HepG2 (cell line): ENCODE results near the gene DPH6.

ENCODE experiments used
- BRF2 ChIP-seq: sonication (generic); formaldehyde crosslinking; IDR thresholded peaks from 2 replicates; pipeline ENCODE4 v1.8.1; 2022; ENCODE audit warnings: mild to moderate bottlenecking, missing genetic modification reagents
- EP300 ChIP-seq, 3 experiments: sonication (generic) in 1 of 3; formaldehyde crosslinking in 1 of 3; IDR thresholded peaks; 2 replicates each; pipeline versions ENCODE4 v1.5.1 to v1.6.1; 2011 to 2020; ENCODE audit warnings: low read depth in 2 of 3, low read length in 2 of 3, borderline replicate concordance in 1 of 3, improper control_type of control experiment in 1 of 3, mild to moderate bottlenecking in 1 of 3, missing genetic modification reagents in 1 of 3, moderate library complexity in 1 of 3
- HNRNPLL ChIP-seq: fragments of 200-400 bp; formaldehyde crosslinking; IDR thresholded peaks from 2 replicates; pipeline ENCODE4 v1.6.1; 2017; ENCODE audit warnings: mild to moderate bottlenecking, low read depth, low read length; ENCODE audit not compliant: poor library complexity, severe bottlenecking
- SMC3 ChIP-seq: IDR thresholded peaks from 2 replicates; pipeline ENCODE4 v1.6.1; 2011; ENCODE audit warnings: low read length, improper control_type of control experiment
- TAF15 ChIP-seq: fragments of 200-400 bp; formaldehyde crosslinking; IDR thresholded peaks from one replicate; pipeline ENCODE4 v1.6.1; 2018; ENCODE audit warnings: mild to moderate bottlenecking, low read depth, low read length; ENCODE audit not compliant: poor library complexity, severe bottlenecking
- ZBTB38 ChIP-seq: sonication (generic); formaldehyde crosslinking; IDR thresholded peaks from 2 replicates; pipeline ENCODE4 v1.5.1; 2020; ENCODE audit warnings: mild to moderate bottlenecking, missing genetic modification reagents
- ZNF766 ChIP-seq: sonication (generic); formaldehyde crosslinking; IDR thresholded peaks from 2 replicates; pipeline ENCODE4 v1.5.0; 2020; ENCODE audit warnings: missing genetic modification reagents, borderline replicate concordance
- ZNF788 ChIP-seq: sonication (generic); formaldehyde crosslinking; IDR thresholded peaks from 2 replicates; pipeline ENCODE4 v1.5.0; 2020; ENCODE audit warnings: mild to moderate bottlenecking, missing genetic modification reagents, borderline replicate concordance
- TF ChIP-seq, protein P1 (sequence below): sonication (generic); formaldehyde crosslinking; conservative IDR thresholded peaks from 2 replicates; pipeline ENCODE4 v1.4.0; 2020; ENCODE audit warnings: missing genetic modification reagents
- TF ChIP-seq, protein P2 (sequence below): sonication (generic); formaldehyde crosslinking; IDR thresholded peaks from 2 replicates; pipeline ENCODE4 v1.4.0; 2020; ENCODE audit warnings: mild to moderate bottlenecking, low read depth, missing genetic modification reagents

- no peak for TF ChIP-seq ZNF788 (CRISPR knock-in tag)
- TF ChIP-seq ZBTB38 (CRISPR knock-in tag) = no peak
- TF ChIP-seq EP300 (IDR thresholded peaks at IDR 0.05; ENCODE audit: low read depth in 2 of 2, low read length in 2 of 2) = no peak
- TF ChIP-seq EP300 (CRISPR knock-in tag; IDR thresholded peaks at IDR 0.05; ENCODE audit: borderline replicate concordance) = no peak
- TF ChIP-seq, protein P1, sequence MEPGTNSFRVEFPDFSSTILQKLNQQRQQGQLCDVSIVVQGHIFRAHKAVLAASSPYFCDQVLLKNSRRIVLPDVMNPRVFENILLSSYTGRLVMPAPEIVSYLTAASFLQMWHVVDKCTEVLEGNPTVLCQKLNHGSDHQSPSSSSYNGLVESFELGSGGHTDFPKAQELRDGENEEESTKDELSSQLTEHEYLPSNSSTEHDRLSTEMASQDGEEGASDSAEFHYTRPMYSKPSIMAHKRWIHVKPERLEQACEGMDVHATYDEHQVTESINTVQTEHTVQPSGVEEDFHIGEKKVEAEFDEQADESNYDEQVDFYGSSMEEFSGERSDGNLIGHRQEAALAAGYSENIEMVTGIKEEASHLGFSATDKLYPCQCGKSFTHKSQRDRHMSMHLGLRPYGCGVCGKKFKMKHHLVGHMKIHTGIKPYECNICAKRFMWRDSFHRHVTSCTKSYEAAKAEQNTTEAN (CRISPR knock-in tag) = no peak
- TF ChIP-seq TAF15 = no peak
- TF ChIP-seq SMC3 = no peak
- TF ChIP-seq HNRNPLL = no peak
- TF ChIP-seq ZNF766 (CRISPR knock-in tag) = no peak
- TF ChIP-seq, protein P2, sequence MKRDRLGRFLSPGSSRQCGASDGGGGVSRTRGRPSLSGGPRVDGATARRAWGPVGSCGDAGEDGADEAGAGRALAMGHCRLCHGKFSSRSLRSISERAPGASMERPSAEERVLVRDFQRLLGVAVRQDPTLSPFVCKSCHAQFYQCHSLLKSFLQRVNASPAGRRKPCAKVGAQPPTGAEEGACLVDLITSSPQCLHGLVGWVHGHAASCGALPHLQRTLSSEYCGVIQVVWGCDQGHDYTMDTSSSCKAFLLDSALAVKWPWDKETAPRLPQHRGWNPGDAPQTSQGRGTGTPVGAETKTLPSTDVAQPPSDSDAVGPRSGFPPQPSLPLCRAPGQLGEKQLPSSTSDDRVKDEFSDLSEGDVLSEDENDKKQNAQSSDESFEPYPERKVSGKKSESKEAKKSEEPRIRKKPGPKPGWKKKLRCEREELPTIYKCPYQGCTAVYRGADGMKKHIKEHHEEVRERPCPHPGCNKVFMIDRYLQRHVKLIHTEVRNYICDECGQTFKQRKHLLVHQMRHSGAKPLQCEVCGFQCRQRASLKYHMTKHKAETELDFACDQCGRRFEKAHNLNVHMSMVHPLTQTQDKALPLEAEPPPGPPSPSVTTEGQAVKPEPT (CRISPR knock-in tag) = no peak
- no peak for TF ChIP-seq BRF2 (CRISPR knock-in tag)
Observed at GRCh38 chr15:35440265-35440664, 105.7 kb downstream of the DPH6 start.
